Lung (tissue), 12 donors: ENCODE measurements around the gene GDF11. TPM values are rescaled to one million over a fixed set of nuclear protein-coding genes. Genes with fewer than 3 reads are reported as not detected.

Experiments used
- ATAC-seq: fragments of 200-7000 bp; cut with Tn5 transposase; one replicate; pipeline ENCODE4 v1.9.1; 2020; ENCODE audit warnings: moderate number of reproducible peaks; ENCODE audit not compliant: insufficient read depth, low FRiP score
- DNase-seq, 3 donors: peaks; one replicate each; pipeline ENCODE4 v3.0.0-alpha.2; 2013 to 2017
- H3K27ac ChIP-seq, 2 donors: one replicate each; pipeline ENCODE4 v1.5.1; 2013; ENCODE audit warnings: mild to moderate bottlenecking in 2 of 2, moderate library complexity in 2 of 2, control low read depth in 1 of 2, inconsistent platforms in 1 of 2, low read depth in 1 of 2, low read length in 1 of 2
- H3K27me3 ChIP-seq, 3 donors: one replicate each; pipeline ENCODE4 v1.5.1; 2013; ENCODE audit warnings: low read length in 2 of 3; ENCODE audit not compliant: control insufficient read depth in 3 of 3, insufficient read depth in 3 of 3
- H3K36me3 ChIP-seq, 4 donors: one replicate each; pipeline ENCODE4 v1.5.1; 2013; ENCODE audit warnings: low read length in 4 of 4, mild to moderate bottlenecking in 1 of 4, moderate library complexity in 1 of 4; ENCODE audit not compliant: control insufficient read depth in 4 of 4, insufficient read depth in 4 of 4
- H3K4me1 ChIP-seq, 5 donors: one replicate each; pipeline ENCODE4 v1.5.1; 2013; ENCODE audit warnings: low read length in 5 of 5, mild to moderate bottlenecking in 2 of 5, moderate library complexity in 1 of 5; ENCODE audit not compliant: control insufficient read depth in 5 of 5, insufficient read depth in 5 of 5
- H3K4me3 ChIP-seq: one replicate; pipeline ENCODE4 v1.5.1; 2013; ENCODE audit warnings: mild to moderate bottlenecking, control low read depth, moderate library complexity
- H3K9ac ChIP-seq, 2 donors: one replicate each; pipeline ENCODE4 v1.5.1; 2013; ENCODE audit warnings: low read length in 2 of 2, control low read depth in 1 of 2; ENCODE audit not compliant: insufficient read depth in 1 of 2
- H3K9me3 ChIP-seq, 4 donors: one replicate each; pipeline ENCODE4 v1.5.1; 2013; ENCODE audit warnings: low read length in 3 of 4, mild to moderate bottlenecking in 1 of 4, moderate library complexity in 1 of 4; ENCODE audit not compliant: control insufficient read depth in 4 of 4, insufficient read depth in 3 of 4
- CTCF ChIP-seq: IDR thresholded peaks from 2 replicates; pipeline ENCODE4 v1.5.1; 2012; ENCODE audit warnings: mild to moderate bottlenecking; ENCODE audit errors: control extremely low read depth, extremely low read depth
- WGBS, 2 donors: extraction: QIAGEN DNeasy Blood & Tissue Kit; methylation state at CpG; one replicate each; pipeline ENCODE4 v1.1.7; 2013; 5-methylcytosine and 5-hydroxymethylcytosine counted together
- polyA plus RNA-seq, 2 donors: library from polyadenylated mRNA; stranded (reverse); fragments of 200-250 nt; gene quantifications; one replicate each; pipeline ENCODE4 v1.2.1, GENCODE V29; 2013
- total RNA-seq, 2 donors: library from RNA; depleted of rRNA in 1 of 2; stranded (reverse); fragments of >200 nt in 1 of 2; gene quantifications; one replicate each; pipeline ENCODE4 v1.2.1, GENCODE V29; 2014 to 2021
- donor health status: control.
- donor health status: control.
- donor health status: Bipolar disorder and iron deficiency.
- donor health status: healthy.
- donor health status: DM: yes; HTN: yes; CAD: no.

The GDF11 gene
- total and polyA plus RNA-seq, 4 donors: 0.93 to 8.3 (median 3.2) TPM

DNA sequence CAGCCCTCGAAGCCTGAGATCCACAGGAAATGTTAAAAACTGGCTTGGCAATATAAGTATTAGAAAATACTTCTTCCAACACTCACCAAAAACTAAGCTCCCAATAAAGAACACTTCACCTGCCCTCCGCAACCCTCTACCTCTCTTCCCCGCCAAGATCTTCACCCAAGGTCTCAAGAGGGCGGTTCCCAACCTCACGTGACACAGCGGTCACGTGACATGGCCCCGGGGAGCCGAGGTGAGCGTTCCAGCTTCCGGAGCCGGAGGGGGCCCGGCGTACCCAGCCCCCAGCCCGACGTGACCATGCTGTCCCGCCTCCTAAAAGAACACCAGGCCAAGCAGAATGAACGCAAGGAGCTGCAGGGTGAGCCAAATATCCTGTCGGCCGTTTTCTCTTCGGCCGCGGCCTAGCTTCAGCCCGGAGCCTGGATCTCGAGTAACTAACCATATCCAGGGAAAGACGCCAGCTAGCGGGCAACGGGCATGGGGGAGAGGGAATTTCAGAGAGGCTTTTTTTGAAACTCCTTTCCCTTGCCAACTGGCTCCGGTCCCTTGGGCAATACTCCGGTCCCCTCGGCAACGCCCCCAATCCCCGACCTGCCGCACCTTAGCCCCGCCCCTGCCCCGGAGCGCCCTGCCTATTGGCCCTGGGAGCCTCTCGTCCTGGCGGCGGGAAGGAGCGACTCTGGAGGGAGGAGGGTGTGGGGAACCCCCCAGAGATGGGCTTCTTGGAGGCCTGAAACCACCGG, 26.9 kb upstream of the GDF11 start, which contains the start of gene BLOC1S1:
Gene BLOC1S1 (plus strand): TSS at position 214 of the 749 bp plus-strand sequence. CDS start 6 bp downstream, at position 220.
- peak; percentile 84 for ATAC-seq

GRCh38 chr12:55716582-55716957, 26.4 kb upstream of the GDF11 start:
- TF ChIP-seq CTCF: no peak
- no peaks in the 10 kb centered on the region for H3K27me3 ChIP-seq
- H3K4me3 ChIP-seq: peak overlapping the region; percentile 69
- H3K9me3 ChIP-seq: no peaks in the 10 kb centered on the region
- H3K36me3 ChIP-seq: peaks cover 0 to 8% (median 4%) of the 10 kb centered on the region in 4 donors
- DNase-seq (no peak), ATAC-seq (peak; percentile 3)
- peaks cover 14 to 48% (median 21%) of the 10 kb centered on the region in 5 donors for H3K4me1 ChIP-seq
- H3K9ac ChIP-seq: peak overlapping the region in 1 of 2 donors; percentile 3
- H3K27ac ChIP-seq: peak overlapping the region; percentile 89 to 94
- WGBS, 2 donors: 2 to 4% methylated on average over 13 of the region's 13 CpGs

More for the DNA sequence above, 26.9 kb upstream of the GDF11 start, which contains the start of gene BLOC1S1:
- Histone ChIP-seq H3K9me3 (no peaks in the 10 kb centered on the region), H3K9ac (peak within 1 kb of the TSS; percentile 3 to 57), H3K4me1 (peaks cover 14 to 48% (median 21%) of the 10 kb centered on the region in 5 donors), H3K4me3 (peak within 1 kb of the TSS; percentile 69), H3K27me3 (no peaks in the 10 kb centered on the region), H3K36me3 (peaks cover 0 to 8% (median 4%) of the 10 kb centered on the region in 4 donors), H3K27ac (peak within 1 kb of the TSS; percentile 89 to 94)
- peak; percentile 94 to 98 (median 96) for DNase-seq
- WGBS, 2 donors: 0 to 1% methylated on average over 42 of the region's 42 CpGs
- no peak for TF ChIP-seq CTCF

DNA sequence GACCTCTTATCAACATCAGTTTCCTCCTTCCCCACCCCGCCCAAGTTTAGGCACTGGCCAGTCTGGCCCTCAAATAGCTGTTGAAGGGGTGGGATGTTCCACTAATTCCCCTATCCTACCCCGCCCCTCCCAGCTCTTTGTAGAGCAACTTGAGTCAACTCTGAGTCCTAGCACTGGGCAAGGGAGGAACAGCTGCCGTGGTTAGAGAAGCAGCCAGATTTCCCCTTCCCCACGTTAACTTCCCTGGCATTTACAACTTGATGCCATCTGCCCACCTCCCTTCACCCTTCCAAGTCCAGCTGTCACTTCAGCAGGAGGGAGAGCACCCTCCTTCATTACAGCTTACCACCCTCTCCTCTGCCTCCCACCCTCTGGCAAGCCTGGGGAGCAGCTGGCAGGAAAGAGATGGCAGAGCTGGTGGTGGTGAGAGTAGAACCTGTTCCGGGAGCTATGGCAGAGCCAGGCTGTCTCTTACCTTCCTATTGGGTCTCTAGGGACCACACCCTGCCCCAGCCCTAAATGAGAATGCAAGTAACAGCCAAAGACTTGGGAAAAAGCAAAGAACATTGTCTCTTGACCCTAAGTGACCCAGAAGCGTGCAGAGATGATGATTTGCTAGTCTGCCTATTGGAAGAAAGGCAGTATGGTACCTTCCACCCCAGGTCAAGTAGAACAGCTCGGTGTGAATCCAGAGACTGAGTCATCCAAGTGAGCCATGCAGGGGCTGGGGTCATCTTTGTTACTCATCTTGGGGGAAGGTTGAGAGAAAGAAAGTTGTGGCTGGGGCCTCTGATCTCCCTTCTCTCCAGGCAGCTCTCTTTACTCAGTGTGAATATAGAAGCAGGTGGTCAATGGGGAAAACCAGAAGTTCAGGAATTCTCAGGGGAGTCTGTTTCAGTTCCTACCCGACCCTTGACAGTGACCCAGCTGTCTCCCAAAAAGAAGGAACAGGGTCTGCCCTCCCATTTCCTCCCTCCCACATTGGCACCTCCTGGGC, 25.6 kb upstream of the GDF11 start:
- H3K36me3 ChIP-seq: peaks cover 0 to 11% (median 4%) of the 10 kb centered on the region in 4 donors
- peaks cover 13 to 41% (median 21%) of the 10 kb centered on the region in 5 donors for H3K4me1 ChIP-seq
- 34 to 36% methylated on average over 8 of the region's 8 CpGs for WGBS, 2 donors
- DNase-seq (no peak), ATAC-seq (no peak)
- no peak overlapping the region for H3K9ac ChIP-seq
- no peaks in the 10 kb centered on the region for H3K27me3 ChIP-seq
- no peak for TF ChIP-seq CTCF
- no peaks in the 10 kb centered on the region for H3K9me3 ChIP-seq
- peak overlapping the region; percentile 62 to 94 for H3K27ac ChIP-seq
- H3K4me3 ChIP-seq: no peak overlapping the region
